ENCODE results near the gene NRP1.

- TF ChIP-seq TAF1 (IDR thresholded peaks at IDR 0.05; ENCODE audit: low read depth) (no peak), MAX (IDR thresholded peaks at IDR 0.05) (no peak), CREB1 (IDR thresholded peaks at IDR 0.05; ENCODE audit: low read depth) (no peak), EP300 (IDR thresholded peaks at IDR 0.05; ENCODE audit: borderline replicate concordance) (no peak), REST (IDR thresholded peaks at IDR 0.05; ENCODE audit: low read depth) (no peak), ZBTB7A (IDR thresholded peaks at IDR 0.05; ENCODE audit: low read depth) (no peak)
These were observed 119.3 kb downstream of the NRP1 start for GRCh38 chr10:33215154-33215553.
